ENCODE data around the gene RAI14.

The RAI14 gene

GRCh38 chr5:34656001-34656699 is at the start of gene RAI14:
RAI14 (plus strand) TSS chr5:34656328; CDS start chr5:34686920, 30,592 bp downstream.
- DNase-seq (ENCODE audit: low read depth in 2 of 2, low spot score in 1 of 2): no peak

- DNase-seq (ENCODE audit: low read depth in 2 of 2, low spot score in 1 of 2): no peak
These were observed 47.8 kb upstream of the RAI14 start for GRCh38 chr5:34608368-34608767.

- no peak for DNase-seq (ENCODE audit: low read depth in 2 of 2, low spot score in 1 of 2)
These were observed 47.1 kb upstream of the RAI14 start for GRCh38 chr5:34608859-34609648.

- no peak for DNase-seq (ENCODE audit: low read depth in 2 of 2, low spot score in 1 of 2)
These were observed 46.1 kb upstream of the RAI14 start for GRCh38 chr5:34609951-34610441.

- no peak for DNase-seq (ENCODE audit: low read depth in 2 of 2, low spot score in 1 of 2)
These were observed 45.6 kb upstream of the RAI14 start for GRCh38 chr5:34610546-34610945.

- DNase-seq (ENCODE audit: low read depth in 2 of 2, low spot score in 1 of 2): no peak
These were observed 44.4 kb upstream of the RAI14 start for GRCh38 chr5:34611464-34612415.

- no peak for DNase-seq (ENCODE audit: low read depth in 2 of 2, low spot score in 1 of 2)
These were observed 39.5 kb upstream of the RAI14 start for GRCh38 chr5:34616651-34617050.

- no peak for DNase-seq (ENCODE audit: low read depth in 2 of 2, low spot score in 1 of 2)
These were observed 37.6 kb upstream of the RAI14 start for GRCh38 chr5:34618371-34619065.

- DNase-seq (ENCODE audit: low read depth in 2 of 2, low spot score in 1 of 2): no peak
These were observed 35.9 kb upstream of the RAI14 start for GRCh38 chr5:34620185-34620584.

GRCh38 chr5:34621277-34622097 is 34.6 kb upstream of the RAI14 start:
- DNase-seq (ENCODE audit: low read depth in 2 of 2, low spot score in 1 of 2): no peak

GRCh38 chr5:34622098-34622400 is 34.1 kb upstream of the RAI14 start:
- no peak for DNase-seq (ENCODE audit: low read depth in 2 of 2, low spot score in 1 of 2)

- DNase-seq (ENCODE audit: low read depth in 2 of 2, low spot score in 1 of 2): no peak
These were observed 31.4 kb upstream of the RAI14 start for GRCh38 chr5:34624691-34625090.

- no peak for DNase-seq (ENCODE audit: low read depth in 2 of 2, low spot score in 1 of 2)
These were observed 30.9 kb upstream of the RAI14 start for GRCh38 chr5:34625246-34625645.

GRCh38 chr5:34626036-34626435 is 30.1 kb upstream of the RAI14 start:
- DNase-seq (ENCODE audit: low read depth in 2 of 2, low spot score in 1 of 2): no peak

GRCh38 chr5:34626751-34627150 is 29.4 kb upstream of the RAI14 start:
- no peak for DNase-seq (ENCODE audit: low read depth in 2 of 2, low spot score in 1 of 2)

- no peak for DNase-seq (ENCODE audit: low read depth in 2 of 2, low spot score in 1 of 2)
These were observed 28.3 kb upstream of the RAI14 start for GRCh38 chr5:34627794-34628193.

GRCh38 chr5:34628373-34628772 is 27.8 kb upstream of the RAI14 start:
- DNase-seq (ENCODE audit: low read depth in 2 of 2, low spot score in 1 of 2): no peak

GRCh38 chr5:34630596-34630995 is 25.5 kb upstream of the RAI14 start:
- DNase-seq (ENCODE audit: low read depth in 2 of 2, low spot score in 1 of 2): no peak

- DNase-seq (ENCODE audit: low read depth in 2 of 2, low spot score in 1 of 2): no peak
These were observed 23.2 kb upstream of the RAI14 start for GRCh38 chr5:34632807-34633422.

Data from stimulated activated CD8-positive, alpha-beta memory T cell treated with anti-CD3 and anti-CD28 coated beads, Interleukin-4, amount 100 ng/mL, for 1 hour (primary cell).